Activated effector memory CD4-positive, alpha-beta T cell treated with Interleukin-2 at 50 U/mL for 16 hours (primary cell): Measurements from ENCODE around the gene CACNA2D2.

Experiments
- DNase-seq: peaks from one replicate; pipeline ENCODE4 v3.0.0-alpha.2; 2020

CACNA2D2 gene

GRCh38 chr3:50454481-50455070 is 48.9 kb downstream of the CACNA2D2 start:
- DNase-seq: no peak

- no peak for DNase-seq
Measured at GRCh38 chr3:50453907-50454306, 49.5 kb downstream of the CACNA2D2 start.

GRCh38 chr3:50450209-50450921 is 53.1 kb downstream of the CACNA2D2 start:
- DNase-seq: peak; percentile 38

GRCh38 chr3:50448752-50449539 is 54.5 kb downstream of the CACNA2D2 start:
- DNase-seq: no peak

GRCh38 chr3:50447290-50447840 is 56.1 kb downstream of the CACNA2D2 start:
- no peak for DNase-seq

DNA sequence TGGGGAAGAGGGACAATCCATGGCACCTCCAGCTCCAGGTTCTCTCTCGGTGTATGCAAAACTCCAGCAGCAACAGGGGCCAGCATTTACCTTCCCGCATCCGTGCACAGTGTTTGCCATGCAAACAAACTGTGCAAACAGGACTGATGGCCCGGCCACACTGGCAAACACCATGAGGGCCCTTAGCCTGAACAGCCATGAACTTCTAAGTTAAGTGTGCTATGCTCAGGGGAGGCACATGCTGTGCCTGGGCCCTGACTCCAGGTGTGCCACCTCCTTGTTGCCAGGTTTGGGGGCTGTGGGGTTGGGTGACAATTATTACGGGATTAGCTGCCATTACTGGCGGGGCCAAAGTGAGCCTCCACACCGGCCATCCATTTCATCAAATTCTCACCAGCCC is 57.5 kb downstream of the CACNA2D2 start:
- DNase-seq: no peak

GRCh38 chr3:50444782-50445181 is 58.7 kb downstream of the CACNA2D2 start:
- no peak for DNase-seq

- DNase-seq: no peak
Measured at GRCh38 chr3:50444213-50444612, 59.2 kb downstream of the CACNA2D2 start.

- no peak for DNase-seq
Measured at GRCh38 chr3:50442945-50443579, 60.4 kb downstream of the CACNA2D2 start.

DNA sequence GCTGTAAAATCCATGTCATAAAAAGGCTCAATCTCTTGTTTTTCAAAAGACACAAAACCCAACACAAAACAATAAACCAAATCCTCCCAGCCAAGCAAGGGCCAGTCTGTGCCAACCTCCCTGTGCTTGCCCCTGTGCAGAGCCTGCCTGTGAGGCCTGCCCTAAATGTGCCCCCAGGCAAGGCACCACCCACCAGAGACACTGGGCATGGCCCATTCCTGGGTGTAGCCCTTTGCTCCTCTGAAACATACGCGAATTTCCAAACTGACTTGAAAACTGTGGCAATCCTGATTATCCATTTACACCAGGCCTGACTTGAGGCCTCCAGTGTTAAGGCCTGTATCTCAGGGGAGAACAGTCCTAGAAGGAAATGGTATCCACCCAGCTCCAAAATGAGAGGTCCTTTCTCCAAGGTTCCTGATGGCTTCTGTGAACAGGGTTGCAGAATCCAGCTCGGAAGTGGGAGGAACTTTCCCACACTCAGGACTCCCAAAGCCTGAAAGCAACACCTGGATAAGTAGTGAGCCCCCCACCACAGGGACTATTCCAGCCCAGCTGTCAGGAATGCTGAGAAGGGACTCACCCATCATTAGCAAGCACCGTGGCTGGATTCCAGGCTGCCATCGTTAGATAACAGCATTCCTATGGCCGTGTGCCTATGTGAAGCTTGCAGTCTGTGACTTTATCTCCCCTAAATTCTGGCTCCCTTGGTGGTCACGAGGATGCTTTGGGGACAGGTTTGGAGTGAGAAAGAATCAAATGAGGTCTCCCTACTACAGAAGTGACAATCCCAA is 61.8 kb downstream of the CACNA2D2 start:
- no peak for DNase-seq

GRCh38 chr3:50436114-50436674 is 67.2 kb downstream of the CACNA2D2 start:
- peak; percentile 53 for DNase-seq

DNA sequence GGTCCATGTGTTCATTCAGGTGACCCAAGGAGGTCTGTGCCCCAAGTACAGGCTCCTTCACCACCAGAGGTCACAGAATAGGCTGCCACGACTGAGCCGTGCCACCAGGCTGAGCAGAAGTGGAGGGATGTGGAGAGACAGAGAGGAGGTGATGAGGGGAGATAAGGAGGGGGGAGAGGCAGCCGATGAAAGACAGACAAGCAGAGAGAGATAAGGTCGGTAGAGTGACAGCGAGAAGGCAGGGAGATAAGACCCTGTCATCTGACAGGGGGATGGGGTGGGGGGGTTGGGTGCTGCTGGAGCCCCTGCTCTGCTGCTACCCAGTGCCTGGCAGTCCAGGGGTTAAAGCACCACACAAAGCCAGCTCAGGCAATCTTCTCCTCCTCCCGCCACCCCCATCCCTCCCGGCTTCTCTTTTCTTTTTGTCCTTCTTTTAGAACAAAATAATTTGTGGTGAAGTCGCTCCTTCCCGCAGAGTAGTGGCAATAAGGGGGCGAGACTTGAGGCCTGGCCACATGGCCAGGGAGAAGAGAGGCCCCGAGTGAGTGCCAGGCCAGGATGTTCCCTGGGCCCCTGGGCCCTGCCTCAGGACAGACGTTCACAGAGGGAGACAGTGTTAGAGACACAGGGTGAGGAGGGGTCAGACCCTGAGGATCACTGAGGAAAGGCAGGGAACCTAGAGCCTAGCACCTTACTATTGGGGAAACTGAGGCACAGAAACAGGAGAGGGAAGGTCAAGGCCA is 67.9 kb downstream of the CACNA2D2 start:
- no peak for DNase-seq

DNA sequence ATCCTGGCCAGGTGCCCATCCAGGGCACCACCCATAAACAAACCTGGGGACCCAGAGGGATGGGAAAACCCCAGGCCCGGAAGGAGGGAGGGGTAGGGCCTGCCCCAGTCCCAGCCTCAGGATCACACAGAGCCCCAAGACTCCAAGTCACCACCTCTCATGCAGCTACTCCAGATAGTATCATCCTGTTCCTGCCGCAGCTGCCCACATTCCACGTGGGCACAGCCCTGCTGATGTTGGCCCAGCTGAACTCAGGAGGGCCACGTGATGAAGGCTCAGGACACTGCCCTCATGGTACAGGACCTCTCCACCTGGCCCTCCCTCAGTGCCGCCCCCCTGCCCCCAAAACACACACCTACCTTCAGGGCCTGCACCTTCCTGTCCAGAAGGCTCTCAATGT is 69.5 kb downstream of the CACNA2D2 start:
- no peak for DNase-seq

DNA sequence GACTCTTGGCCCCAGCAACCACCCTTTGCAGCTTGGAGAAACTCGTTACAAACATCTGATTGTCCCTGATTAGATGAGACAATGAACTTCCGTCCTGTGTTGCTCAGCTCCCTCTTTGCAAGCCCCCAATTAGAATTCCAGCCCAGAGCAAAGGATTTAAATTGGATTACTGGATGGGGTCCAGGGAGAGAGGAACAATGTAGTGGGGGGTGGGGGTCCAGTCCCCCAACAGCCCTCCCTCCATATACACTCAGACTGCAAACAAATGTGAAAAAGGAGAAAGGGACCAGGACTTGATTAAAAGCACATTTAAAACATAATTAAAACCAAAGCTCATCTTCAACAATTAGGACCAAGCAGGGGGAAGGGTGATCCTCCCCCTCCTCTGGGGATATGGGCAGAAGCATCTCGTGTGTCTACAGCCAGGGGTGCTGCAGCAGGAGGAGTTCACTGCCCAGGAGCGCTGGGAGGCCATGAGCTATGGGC is 72.4 kb downstream of the CACNA2D2 start:
- no peak for DNase-seq

- no peak for DNase-seq
Measured at GRCh38 chr3:50430191-50430590, 73.2 kb downstream of the CACNA2D2 start.

- no peak for DNase-seq
Measured at GRCh38 chr3:50428007-50428633, 75.3 kb downstream of the CACNA2D2 start.

DNA sequence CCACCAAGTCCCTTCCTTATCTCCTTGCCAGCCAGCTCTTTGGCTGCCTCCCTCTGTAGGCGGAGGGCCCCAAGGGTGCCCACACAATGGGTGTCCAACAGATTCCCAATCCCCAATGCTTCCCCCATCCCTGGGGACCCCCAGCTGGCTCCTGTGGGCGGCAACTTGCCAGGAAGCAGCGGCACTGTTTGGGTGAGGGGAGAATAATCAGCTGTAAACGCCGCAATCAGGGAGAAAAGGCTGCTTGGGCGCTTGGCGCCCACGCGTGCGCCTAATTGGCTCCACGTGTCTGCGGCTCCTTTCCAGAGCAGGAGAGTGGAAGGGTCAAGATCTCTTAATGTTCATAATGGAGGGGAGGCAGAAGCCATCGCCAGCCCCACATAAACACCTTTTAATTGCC is 76.2 kb downstream of the CACNA2D2 start:
- DNase-seq: no peak

- no peak for DNase-seq
Measured at GRCh38 chr3:50425911-50426310, 77.5 kb downstream of the CACNA2D2 start.

- DNase-seq: no peak
Measured at GRCh38 chr3:50423543-50423942, 79.9 kb downstream of the CACNA2D2 start.

- DNase-seq: no peak
Measured at GRCh38 chr3:50422153-50422552, 81.3 kb downstream of the CACNA2D2 start.
